NCI-H2227 treated with DMSO at 0.1 percent for 48 hours (cell line): ENCODE data around the gene TAS1R1.
"Not testable (repeated sequence)": the region's sequence is repeated elsewhere in the genome, so short reads cannot be mapped to it uniquely, and the experiment has no call there.

ENCODE experiments used
- DNase-seq: peaks from one replicate; lab custom pipeline; 2025; lab: John Stamatoyannopoulos, UW

The TAS1R1 gene

DNA sequence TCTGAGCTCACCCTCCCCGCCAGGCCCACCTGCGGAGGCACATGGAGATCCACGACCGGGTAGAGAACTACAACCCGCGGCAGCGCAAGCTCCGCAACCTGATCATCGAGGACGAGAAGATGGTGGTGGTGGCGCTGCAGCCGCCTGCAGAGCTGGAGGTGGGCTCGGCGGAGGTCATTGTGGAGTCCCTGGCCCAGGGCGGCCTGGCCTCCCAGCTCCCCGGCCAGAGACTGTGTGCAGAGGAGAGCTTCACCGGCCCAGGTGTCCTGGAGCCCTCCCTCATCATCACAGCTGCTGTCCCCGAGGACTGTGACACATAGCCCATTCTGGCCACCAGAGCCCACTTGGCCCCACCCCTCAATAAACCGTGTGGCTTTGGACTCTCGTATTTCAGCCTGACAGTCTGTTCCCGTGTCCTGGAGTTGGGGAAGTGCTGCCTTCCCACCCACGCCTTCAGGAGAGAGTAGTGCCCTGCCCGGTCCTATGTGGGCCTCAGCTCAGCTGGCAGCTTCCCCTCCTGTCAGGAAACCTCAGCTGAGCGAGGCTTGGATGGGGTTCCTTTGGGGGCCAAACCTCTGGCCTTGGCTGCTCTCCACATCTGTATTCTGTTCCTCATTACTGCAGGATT lies 33.9 kb downstream of the TAS1R1 start:
- no peak for DNase-seq

DNA sequence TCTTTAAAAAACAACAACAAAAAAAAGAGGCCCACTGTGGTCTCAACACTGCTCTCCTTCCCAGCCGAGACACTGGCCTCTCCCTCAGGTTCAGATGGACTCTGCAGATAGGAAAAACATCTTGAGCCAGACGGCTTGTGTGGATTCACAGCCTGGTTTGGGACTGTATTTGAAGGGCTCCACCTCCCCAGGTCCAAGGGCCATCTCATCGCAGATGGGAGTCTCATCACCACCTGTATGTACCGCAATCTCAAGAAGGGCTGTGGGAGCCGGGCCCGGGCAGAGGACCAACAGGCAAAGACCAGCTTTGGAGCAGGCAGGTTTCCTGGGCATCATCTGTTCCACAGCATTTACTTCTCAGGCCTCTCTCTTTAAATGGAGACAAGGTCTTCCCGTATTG lies 34.9 kb downstream of the TAS1R1 start:
- no peak for DNase-seq

DNA sequence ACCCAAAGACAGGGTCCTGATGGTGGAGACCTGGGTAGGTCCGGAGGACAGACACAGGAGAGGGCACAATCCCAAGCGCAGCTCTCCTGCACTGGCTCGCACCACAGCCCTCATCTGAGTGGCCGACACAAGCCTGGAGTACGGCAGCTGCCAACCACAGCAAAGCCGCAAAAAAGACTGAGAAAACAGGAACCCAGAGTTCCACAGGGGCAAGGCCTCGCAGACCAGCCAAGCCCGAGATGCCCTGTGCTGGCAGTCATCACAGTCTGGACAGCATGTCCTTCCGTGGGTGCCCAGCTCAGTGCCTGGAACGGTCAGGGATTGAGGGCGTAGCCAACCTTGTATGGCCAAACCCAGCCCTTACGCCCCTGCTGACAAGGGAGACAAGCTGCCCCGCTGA lies 36.1 kb downstream of the TAS1R1 start:
- no peak for DNase-seq

DNA sequence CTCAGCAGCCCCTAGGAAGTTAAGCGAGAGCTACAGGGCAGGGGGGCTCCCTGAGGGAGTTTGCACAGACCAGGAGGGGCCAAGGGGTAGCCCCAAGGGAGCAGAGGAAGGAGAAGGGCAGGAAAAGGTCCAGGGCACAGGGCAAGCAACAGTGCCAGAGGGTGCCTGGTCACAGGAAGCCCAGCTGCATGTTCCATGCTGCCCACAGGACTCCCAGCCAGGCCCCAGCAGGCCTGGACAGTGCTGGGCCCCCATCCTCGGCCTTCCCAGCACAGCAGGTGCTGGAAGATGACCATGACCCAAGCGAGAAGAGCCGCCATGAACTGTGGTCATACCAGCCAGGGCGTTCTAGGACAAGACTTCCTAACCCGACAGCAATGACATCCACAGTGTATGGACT lies 36.5 kb downstream of the TAS1R1 start:
- no peak for DNase-seq

DNA sequence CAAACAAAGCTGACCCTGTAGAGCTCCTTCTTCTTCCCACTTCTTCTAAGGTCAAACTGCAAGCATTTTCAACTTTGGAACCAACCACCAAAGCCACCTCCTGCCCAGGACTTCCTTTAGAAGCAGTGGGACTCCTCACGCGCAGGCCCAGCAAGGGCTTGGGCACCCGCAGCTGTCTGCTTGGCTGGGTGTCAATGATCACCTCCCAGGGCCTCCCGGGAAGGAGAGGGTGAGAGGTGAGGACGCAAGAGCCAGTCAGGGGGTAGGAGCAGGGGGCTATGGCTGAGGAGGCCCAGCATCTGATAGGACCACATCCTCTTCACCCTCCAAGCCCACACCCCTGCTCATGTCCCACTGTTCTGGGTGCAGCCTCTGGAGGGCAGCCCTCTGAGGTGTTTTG lies 37.3 kb downstream of the TAS1R1 start:
- no peak for DNase-seq

DNA sequence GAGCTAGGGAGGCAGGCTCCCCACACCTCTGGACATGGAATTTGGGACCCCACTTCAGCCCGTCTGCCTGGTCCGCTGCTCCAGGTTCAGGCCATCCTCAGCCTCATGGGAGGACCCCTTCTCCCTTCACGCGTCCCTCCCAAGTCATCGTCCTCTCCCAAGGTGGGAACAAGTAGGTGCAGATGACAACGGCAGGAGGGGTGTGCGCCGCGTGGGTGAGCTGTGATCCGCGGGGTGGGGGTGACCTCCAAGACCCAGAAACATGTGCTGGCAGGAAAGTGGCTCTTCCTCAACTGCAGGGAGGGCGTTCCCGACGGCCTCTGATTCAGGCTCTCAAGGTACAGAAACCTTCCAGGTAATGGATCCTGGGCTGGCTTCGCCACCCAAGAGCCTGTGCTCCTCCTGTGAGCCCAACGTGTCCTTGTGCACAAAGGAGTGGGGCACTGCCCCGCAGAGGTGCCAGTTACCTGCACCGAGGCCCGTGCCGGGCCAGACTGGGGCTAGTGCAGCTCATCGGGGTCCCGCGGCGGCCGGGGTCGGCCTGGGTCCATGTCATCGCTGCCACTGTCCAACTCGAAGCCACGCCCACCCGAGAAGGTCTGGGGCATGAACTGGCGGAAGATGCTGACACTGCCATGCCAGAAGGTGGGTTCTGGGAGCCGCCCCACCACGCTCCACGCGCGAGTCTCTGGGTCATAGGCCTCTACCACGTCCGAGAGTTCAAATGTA lies 37.9 kb downstream of the TAS1R1 start:
- no peak for DNase-seq

DNA sequence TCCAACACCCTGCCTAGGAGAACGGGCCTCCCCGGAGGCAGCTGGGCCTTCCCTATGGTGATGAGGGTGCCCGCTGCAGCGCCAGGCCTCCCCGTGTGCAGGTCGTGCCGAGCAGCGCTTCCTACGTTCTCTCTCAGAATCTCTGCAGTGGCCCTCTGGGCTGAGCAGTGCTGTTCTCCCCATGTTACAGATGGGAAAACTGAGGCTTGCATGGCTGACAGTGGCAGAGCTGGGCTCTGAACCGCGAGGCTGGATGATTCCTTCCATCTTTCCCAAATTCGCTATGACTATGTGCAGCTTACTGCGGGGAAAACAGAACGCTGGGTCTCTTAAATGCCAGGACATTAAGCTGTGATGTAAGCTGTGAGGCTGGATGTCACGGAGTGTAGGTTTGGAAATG lies 38.7 kb downstream of the TAS1R1 start:
- no peak for DNase-seq

DNA sequence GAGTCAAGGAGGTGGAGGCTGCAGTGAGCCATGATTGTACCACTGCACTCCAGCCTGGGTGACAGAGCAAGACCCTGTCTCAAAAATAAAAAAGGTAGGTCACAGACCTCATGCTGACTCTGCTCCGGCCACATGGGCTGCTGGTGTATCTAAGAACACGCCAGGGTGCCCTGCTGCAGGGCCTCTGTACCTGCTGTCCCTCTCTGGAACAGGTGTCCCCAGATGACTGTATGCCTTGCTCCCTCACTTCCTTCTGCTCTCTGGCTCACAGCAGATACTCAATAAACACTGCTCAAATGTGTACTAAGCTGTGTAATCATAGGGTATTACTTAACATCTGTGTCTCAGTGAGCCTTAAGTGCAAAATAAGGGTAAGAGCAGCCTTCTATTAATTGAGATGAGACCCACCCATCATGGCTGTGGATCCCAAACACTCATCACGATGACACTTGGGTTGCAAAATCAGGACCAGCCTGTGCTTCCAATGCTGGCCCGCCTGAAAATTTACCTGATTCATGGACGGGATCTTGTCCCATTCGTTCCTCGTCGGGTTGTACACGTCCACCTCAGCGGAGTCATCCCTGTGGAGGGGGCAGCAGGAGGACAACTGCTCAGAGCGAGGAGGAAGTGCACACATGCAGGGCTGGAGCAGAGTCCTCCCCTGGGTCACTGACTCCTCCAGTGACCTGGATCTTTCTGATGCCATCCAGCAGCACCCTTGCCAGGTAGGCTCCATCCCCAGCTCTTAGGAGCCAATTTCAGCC lies 40.1 kb downstream of the TAS1R1 start:
- peak; percentile 68 for DNase-seq

DNA sequence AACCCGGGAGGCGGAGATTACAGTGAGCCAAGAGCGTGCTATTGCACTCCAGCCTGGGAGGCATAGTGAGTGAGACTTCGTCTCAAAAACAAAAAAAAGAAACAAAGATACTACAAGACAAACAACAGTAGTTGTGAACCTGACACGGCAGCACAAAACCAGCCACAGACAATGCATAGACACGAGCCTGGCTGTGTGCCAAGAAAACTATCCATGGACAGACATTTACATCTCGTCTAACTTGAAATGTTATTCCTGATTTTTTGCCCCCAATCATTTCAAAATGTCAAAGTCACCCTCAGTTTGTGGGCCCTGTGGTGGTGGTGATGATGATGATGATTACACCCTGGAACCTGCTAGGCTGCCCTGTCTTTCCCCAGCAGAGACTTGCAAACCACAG lies 41.2 kb downstream of the TAS1R1 start:
- DNase-seq = no peak

DNA sequence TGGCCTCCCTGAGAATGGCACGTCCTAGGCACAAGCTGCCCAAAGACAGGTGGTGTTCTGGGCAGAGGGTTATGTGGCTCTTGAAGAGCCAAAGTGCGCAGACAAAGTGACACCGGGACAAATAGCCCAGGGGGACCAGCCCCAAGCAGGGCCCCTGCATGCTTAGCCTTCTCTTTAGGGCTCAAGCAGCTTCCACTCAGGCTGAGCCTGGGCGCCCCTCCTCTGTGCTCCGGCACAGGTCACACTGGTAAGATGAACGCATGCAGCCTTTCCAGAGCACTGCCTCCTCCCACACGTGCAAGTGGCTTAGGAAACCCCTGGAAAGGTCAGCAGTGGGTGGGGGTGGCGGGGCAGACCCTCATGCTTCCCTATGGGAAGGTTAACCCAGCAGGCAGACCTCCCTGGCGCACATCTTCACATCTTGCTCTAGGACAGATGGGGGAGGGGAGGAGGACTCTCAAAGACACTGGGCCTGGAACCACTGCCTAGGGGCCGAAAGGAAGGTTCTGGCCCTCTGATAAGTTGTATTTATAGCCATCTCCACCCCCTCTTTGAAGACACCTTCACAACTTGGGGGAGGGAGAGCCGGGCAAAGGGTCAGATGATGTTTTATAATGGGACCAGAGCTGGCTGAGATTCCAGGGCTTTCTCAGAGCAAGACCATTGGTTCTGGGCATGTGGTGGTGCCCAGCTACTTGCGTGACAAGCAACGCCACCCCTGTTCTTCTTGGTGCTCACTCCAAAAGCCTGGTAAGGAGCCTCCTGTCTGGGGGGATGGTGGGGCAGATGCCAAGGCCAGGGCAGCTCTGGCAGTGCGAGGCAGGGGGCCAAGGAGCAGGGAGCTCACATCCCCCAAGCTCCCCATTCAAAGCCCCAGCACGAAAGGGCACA lies 42.0 kb downstream of the TAS1R1 start:
- DNase-seq = no peak

DNA sequence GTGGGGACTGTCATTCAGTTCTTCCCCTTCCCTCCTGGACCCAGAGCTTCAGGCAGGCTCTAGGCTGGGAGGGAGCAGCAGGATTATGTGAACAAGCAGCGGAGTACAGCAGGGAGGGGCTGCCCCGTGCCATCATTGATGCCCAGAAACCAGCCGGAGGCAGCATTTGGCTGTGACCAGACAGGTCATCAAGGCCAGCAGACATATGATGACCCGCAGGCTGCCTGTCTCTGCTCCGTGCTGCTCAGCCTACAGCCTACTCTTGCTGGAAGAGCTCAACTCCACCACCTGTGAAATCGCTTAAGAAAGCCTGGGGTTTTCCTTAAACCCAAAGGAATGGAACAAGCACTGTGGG lies 42.6 kb downstream of the TAS1R1 start:
- DNase-seq = no peak

DNA sequence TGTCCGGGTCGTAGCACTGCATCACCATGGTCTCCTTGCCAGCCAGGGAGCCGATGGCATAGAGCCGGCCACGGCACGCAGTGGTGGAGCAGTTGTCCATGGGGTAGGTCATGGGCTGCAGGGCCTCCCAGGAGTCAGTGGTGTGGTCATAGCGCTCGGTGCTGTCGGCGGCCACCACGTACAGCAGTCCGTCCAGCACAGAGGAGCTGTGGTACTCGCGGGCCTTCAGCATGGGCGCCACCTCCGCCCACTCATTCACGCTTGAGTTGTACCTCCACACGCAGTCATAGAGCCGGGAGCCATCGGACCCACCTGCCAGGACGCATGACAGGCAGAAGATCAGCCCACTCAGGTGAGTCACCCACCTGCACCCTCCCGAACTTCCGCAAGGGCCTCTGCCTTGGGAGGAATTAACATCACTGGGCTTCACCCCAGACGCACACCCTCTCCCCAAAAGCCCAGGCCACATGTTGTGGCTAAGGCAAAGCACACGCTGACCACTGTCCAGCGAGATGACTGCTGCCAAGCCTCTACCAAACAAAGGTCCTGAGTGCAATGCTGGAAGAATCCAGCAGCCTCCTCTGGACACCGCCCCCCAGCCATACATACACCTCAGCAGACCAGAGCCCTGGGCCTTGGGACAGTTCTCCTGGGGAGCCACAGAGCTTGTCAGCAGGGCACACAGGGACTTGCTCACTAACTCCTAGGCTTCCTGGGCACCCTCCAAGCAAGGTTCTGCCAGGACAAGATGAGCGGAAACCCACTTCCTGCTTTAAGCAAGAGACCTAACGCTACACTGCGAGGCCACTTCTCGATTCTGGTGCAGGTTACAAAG lies 44.3 kb downstream of the TAS1R1 start:
- DNase-seq = no peak

DNA sequence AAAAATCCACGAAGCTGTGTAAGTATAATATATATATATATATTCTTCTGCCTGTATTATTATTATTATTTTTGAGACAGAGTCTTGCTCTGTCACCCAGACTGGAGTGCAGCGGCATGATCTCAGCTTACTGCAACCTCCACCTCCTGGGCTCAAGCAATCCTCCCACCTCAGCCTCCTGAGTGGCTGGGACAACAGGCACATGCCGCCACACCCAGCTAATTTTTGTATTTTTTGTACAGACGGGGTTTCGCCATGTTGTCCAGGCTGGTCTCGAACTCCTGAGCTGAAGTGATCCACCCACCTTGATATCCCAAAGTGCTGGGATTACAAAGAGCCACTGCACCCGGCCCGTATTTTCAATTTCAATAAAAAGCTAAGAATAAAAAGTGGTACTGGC lies 44.9 kb downstream of the TAS1R1 start:
- not testable (repeated sequence) for DNase-seq

DNA sequence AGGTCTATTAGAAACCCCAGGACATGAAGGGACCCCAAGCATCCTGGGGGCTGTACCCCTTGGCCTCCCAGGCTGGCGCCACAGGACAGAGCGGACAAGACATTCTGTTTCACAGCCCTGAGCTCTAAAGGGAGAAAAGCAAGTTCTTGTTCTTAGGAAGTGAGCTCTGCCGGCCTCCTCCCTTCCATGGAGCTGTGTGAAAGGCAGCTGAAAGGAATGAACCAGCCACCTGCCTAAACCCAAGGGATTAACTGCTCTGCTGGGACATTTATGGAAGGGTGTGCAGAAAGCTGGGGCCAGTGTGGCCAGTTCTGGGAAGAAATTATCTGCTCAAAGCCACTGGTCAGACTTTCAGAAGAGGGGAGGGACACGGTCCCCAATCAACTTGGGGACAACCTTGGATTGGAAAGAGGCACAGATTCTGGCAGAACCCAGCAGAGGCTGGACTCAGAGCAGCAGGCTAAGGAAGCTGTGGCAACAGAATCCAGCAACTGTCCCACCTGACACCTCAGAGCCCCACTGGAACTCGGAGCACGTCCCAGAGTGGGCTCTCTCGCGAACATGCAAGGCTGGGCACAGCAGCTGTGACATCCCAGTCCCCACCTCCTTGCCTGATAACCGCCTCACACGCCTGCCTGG lies 45.4 kb downstream of the TAS1R1 start:
- DNase-seq = no peak

DNA sequence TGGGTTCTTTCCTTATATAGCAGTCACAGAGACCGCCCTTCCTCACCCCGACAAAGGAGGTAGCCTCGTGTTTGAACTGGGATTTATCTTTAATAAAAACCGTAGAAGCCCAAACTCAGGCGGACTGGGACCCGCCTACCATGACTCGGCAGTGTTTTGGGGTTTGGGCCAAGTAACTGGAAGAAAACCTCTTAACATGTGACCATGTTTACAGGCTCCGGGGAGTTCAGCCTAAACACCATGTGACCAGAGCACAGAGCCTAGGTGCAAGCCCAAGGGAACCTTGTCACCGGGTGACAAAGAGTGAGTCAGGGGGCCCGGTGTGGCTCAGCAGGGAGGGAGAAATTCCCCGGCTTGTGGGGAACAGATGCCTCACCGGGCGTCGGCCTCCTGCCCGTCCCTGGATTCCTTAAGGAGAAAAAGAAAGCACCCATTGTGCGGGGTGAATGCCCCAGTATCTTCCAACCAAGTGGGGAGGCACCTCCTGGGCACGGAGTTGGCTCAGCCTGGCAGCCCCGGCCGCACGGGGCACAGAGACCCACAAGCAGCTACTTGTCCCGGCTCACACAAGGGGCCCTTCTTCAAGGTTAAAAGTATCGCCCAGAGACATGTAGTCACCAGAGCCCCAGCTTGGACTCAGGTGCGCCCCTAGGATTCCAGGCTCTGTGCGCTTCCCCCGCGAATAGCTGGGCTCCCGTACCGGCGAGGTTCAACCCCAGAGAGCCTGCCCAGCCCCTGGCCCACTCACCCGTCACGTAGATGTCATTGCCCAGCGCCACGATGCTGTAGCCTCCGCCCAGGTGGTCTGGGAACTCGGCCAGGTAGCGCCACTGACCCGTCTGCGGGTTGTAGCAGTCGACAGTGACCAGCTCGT lies 46.2 kb downstream of the TAS1R1 start:
- no peak for DNase-seq

DNA sequence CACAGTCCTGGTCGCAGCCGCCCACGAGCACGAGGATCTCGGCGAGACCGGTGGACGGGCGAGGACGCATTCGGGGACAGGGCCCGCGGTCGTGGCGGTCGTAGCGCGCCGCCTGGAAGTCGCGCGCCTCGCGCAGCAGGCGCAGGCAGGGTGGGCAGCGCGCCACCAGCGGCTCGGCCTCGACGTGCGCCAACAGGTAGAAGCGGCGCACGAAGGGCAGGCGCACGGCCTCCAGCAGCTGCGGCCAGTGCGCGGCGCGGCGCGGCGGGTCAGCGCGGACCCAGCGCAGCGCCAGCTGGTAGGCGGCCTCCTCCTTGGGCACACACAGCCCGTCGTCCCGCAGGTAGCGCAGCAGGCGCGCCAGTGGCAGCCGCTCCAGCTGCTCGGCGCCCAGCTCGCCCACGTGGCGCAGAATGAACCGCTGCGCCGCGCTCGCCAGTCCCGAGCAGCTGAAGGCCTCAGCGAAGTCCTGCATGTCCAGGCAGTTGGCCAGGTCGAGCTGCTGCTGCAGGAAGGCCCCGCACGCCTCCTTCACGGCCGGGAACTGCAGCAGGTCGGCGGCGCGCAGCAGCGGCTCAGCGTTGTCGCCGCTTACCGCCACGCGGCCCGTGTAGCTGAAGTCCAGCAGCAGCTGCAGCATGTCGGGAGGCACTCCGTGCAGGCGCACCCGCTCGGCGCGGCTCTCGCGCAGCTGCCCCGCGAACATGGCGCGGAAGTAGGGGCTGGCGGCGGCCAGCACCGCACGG lies 47.0 kb downstream of the TAS1R1 start:
- DNase-seq = peak; percentile 79

DNA sequence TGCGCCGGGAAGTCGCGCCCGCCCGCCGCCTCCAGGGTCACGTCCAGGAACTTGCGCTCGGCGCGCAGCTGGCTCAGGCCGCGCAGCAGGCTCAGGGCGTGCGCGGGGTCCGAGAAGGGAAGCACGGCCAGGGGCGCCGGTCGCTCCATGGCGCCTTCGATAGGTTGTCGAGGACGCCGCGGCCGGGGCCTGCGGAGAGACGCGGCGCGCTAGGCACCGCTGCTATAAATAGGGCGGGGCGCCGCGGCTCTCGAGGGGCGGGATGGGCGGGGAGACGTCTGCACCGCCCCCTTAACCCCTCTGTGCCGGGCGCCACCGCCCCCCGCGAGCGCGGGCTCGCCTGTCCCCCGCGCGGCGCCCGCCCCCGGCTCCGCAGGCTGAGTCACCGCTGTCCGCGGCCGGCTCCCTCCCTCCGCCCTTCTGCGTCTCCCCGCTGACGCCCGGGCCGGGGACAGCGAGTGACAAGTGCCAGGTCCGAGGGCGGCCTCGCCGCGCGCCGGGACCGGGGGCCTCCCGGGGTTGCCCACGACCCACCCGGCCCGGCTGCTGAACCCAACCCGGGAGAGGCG lies 47.6 kb downstream of the TAS1R1 start, which contains the start of gene KLHL21:
KLHL21 (minus strand) TSS at position 201 of the 569 bp plus-strand sequence; CDS start at position 149, 52 bp downstream.
- DNase-seq = peak; percentile 79

DNA sequence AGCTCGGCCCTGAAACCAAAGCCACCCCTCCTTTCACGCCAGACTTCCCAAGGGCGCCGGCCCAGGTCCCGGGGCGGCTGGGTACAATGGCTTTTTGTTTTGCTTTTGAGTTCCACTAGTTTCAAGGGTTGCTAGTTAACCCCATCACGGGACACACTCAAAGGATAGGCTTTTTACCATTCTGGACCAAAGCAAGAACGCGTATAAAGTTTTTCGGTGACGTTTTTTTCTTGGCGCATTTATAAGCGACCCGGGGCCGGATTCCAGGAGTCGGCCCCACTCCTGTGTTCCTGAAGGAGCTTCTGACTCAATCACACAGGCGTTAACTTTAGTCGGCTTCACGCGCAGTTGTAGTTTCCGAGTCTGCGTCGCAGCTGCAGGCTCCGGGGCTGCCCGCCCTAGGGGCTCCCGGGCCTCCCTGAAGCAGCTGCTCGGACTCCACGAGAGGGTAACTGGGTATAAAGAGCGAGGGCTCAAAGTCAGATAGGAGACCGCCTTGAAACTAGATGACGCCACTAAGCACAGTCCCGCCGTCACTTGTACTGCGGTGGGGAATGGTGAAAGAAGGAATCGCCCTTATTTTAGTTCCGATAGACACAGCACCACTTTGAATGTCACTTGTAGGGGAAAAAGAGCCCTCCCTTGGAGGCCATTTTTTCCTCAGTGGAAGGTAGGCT lies 48.3 kb downstream of the TAS1R1 start:
- peak; percentile 65 for DNase-seq
